Esophagus muscularis mucosa (tissue), 4 donors: Measurements from ENCODE around the gene MRPL18. TPM values are rescaled to one million over a fixed set of nuclear protein-coding genes. Genes with fewer than 3 reads are reported as not detected.

Experiments used
- DNase-seq: peaks from one replicate; pipeline ENCODE4 v3.0.0-alpha.2; 2017; ENCODE audit errors: extremely low spot score
- H3K27ac ChIP-seq, 4 donors: fragments of 200-600 bp; sonication (generic); replicated peaks in 1 of 4; 1 replicate in 3 of 4; 2 replicates in 1 of 4; pipeline ENCODE4 v1.5.1; 2016 to 2019; ENCODE audit warnings: mild to moderate bottlenecking in 1 of 4
- H3K27me3 ChIP-seq, 4 donors: fragments of 200-600 bp; sonication (generic); one replicate each; pipeline versions ENCODE4 v1.5.1 to v1.6.0; 2016 to 2019
- H3K36me3 ChIP-seq, 4 donors: fragments of 200-600 bp; sonication (generic); one replicate each; pipeline ENCODE4 v1.5.1; 2016 to 2019
- H3K4me1 ChIP-seq, 4 donors: fragments of 200-600 bp; sonication (generic); one replicate each; pipeline ENCODE4 v1.5.1; 2016 to 2019
- H3K4me3 ChIP-seq, 4 donors: fragments of 200-600 bp; sonication (generic); 1 replicate in 2 of 4; 2 replicates in 2 of 4; pipeline ENCODE4 v1.5.1; 2016 to 2019; ENCODE audit warnings: mild to moderate bottlenecking in 4 of 4, moderate library complexity in 1 of 4
- H3K9me3 ChIP-seq, 4 donors: fragments of 200-600 bp; sonication (generic); 1 replicate in 3 of 4; 2 replicates in 1 of 4; pipeline ENCODE4 v1.5.1; 2016 to 2019
- CTCF ChIP-seq, 3 experiments: fragments of 200-600 bp in 2 of 3; fragments of 450-650 bp in 1 of 3; sonication (generic) in 2 of 3; IDR thresholded peaks; one replicate each; pipeline ENCODE4 v1.5.1; 2017 to 2019; ENCODE audit warnings: antibody characterized with exemption in 3 of 3, mild to moderate bottlenecking in 2 of 3, moderate library complexity in 1 of 3
- EP300 ChIP-seq: sonication (generic); formaldehyde crosslinking; IDR thresholded peaks from one replicate; pipeline ENCODE4 v1.6.1; 2017; ENCODE audit warnings: antibody characterized with exemption
- POLR2A ChIP-seq: fragments of 450-650 bp; IDR thresholded peaks from one replicate; pipeline ENCODE4 v1.6.1; 2017; ENCODE audit warnings: antibody characterized with exemption, moderate library complexity, mild to moderate bottlenecking, low read depth
- POLR2AphosphoS5 ChIP-seq, 2 donors: sonication (generic); formaldehyde crosslinking; IDR thresholded peaks; one replicate each; pipeline ENCODE4 v1.6.1; 2017; ENCODE audit warnings: antibody characterized with exemption in 2 of 2
- WGBS: methylation state at CpG from one replicate; pipeline ENCODE4 v1.1.5; 2018; 5-methylcytosine and 5-hydroxymethylcytosine counted together
- intact Hi-C: fragments of 100-400 bp; cut with DNase I; formaldehyde crosslinking; loops from one replicate; pipeline ENCODE4 v1.15.1; 2023
- total RNA-seq, 4 donors: library from RNA; depleted of rRNA; stranded (reverse); fragments of >200 nt; gene quantifications; one replicate each; pipeline versions ENCODE4 v1.1.0 to v1.2.1, GENCODE V29; 2016

MRPL18 gene
- total RNA-seq, 4 donors from 2014 or later, result 63.3 to 92.9 (median 69.2) TPM

- DNase-seq, result no peak
- no peaks in the 10 kb centered on the region for H3K9me3 ChIP-seq
- TF ChIP-seq EP300 (no peak), POLR2A (no peak), POLR2AphosphoS5 (IDR thresholded peaks at IDR 0.05) (no peak), CTCF (IDR thresholded peaks at IDR 0.05) (no peak)
- H3K4me1 ChIP-seq, result no peaks in the 10 kb centered on the region
- no peak overlapping the region for H3K4me3 ChIP-seq
- WGBS, result 66% methylated on average over 4 of the region's 4 CpGs
- H3K27me3 ChIP-seq, result no peaks in the 10 kb centered on the region
- no peaks in the 10 kb centered on the region for H3K36me3 ChIP-seq
- H3K27ac ChIP-seq, result no peak overlapping the region
- intact Hi-C loops, result no loop called here
Observed at GRCh38 chr6:159829526-159829925, 39.3 kb downstream of the MRPL18 start.

GRCh38 chr6:159830501-159831372, 40.5 kb downstream of the MRPL18 start:
- no peak for TF ChIP-seq EP300
- no peak for TF ChIP-seq CTCF (IDR thresholded peaks at IDR 0.05)
- no peak for TF ChIP-seq POLR2AphosphoS5 (IDR thresholded peaks at IDR 0.05)
- TF ChIP-seq POLR2A, result no peak
- H3K27me3 ChIP-seq, result no peaks in the 10 kb centered on the region
- no peak for DNase-seq
- no peaks in the 10 kb centered on the region for H3K4me1 ChIP-seq
- H3K36me3 ChIP-seq, result no peaks in the 10 kb centered on the region
- intact Hi-C loops, result no loop called here
- H3K27ac ChIP-seq, result no peak overlapping the region
- no peak overlapping the region for H3K4me3 ChIP-seq
- no peaks in the 10 kb centered on the region for H3K9me3 ChIP-seq
- 71% methylated on average over 11 of the region's 11 CpGs for WGBS

GRCh38 chr6:159831373-159831679, 41.1 kb downstream of the MRPL18 start:
- DNase-seq, result no peak
- WGBS, result 83% methylated on average over 4 of the region's 4 CpGs

GRCh38 chr6:159832946-159833345, 42.7 kb downstream of the MRPL18 start:
- 78% methylated on average over 3 of the region's 4 CpGs for WGBS
- no peak for DNase-seq
- intact Hi-C loops, result no loop called here

More at GRCh38 chr6:159831373-159831679, 41.1 kb downstream of the MRPL18 start:
- TF ChIP-seq POLR2A, result no peak
- TF ChIP-seq CTCF (IDR thresholded peaks at IDR 0.05), result no peak
- TF ChIP-seq EP300, result no peak
- TF ChIP-seq POLR2AphosphoS5 (IDR thresholded peaks at IDR 0.05), result no peak
- no peaks in the 10 kb centered on the region for H3K9me3 ChIP-seq
- H3K4me3 ChIP-seq, result no peak overlapping the region
- H3K4me1 ChIP-seq, result no peaks in the 10 kb centered on the region
- intact Hi-C loops, result no loop called here
- H3K36me3 ChIP-seq, result no peaks in the 10 kb centered on the region
- H3K27ac ChIP-seq, result no peak overlapping the region
- peaks cover 0 to 1% (median 0%) of the 10 kb centered on the region in 4 donors for H3K27me3 ChIP-seq

More at GRCh38 chr6:159832946-159833345, 42.7 kb downstream of the MRPL18 start:
- Histone ChIP-seq H3K27me3 (peaks cover 0 to 9% (median 0%) of the 10 kb centered on the region in 4 donors), H3K36me3 (no peaks in the 10 kb centered on the region), H3K4me1 (no peaks in the 10 kb centered on the region), H3K9me3 (no peaks in the 10 kb centered on the region), H3K4me3 (no peak overlapping the region), H3K27ac (no peak overlapping the region)
- TF ChIP-seq POLR2AphosphoS5 (IDR thresholded peaks at IDR 0.05) (no peak), CTCF (IDR thresholded peaks at IDR 0.05) (no peak), POLR2A (no peak), EP300 (no peak)
